Heart right ventricle (tissue), 16 donors: Measurements from ENCODE around the gene IRF2BPL. TPM values are rescaled to one million over a fixed set of nuclear protein-coding genes. Genes with fewer than 3 reads are reported as not detected.

ENCODE experiments used
- ATAC-seq, 8 donors: fragments of 200-7000 bp; cut with Tn5 transposase; one replicate each; pipeline ENCODE4 v1.9.1; 2020; ENCODE audit warnings: mild to moderate bottlenecking in 8 of 8, moderate library complexity in 8 of 8, moderate number of reproducible peaks in 1 of 8
- DNase-seq, 2 donors: peaks; one replicate each; pipeline ENCODE4 v3.0.0-alpha.2; 2020
- H3K27ac ChIP-seq, 10 donors: fragments of 200-600 bp; sonication (generic) in 2 of 10; one replicate each; pipeline versions ENCODE4 v1.5.0 to v1.8.0; 2020 to 2022; ENCODE audit warnings: mild to moderate bottlenecking in 3 of 10
- H3K27me3 ChIP-seq, 7 donors: fragments of 200-600 bp; one replicate each; pipeline ENCODE4 v1.8.0; 2021 to 2022; ENCODE audit warnings: mild to moderate bottlenecking in 2 of 7
- H3K36me3 ChIP-seq, 9 donors: fragments of 200-600 bp; sonication (generic) in 1 of 9; one replicate each; pipeline versions ENCODE4 v1.5.0 to v1.8.0; 2020 to 2022; ENCODE audit warnings: mild to moderate bottlenecking in 2 of 9
- H3K4me1 ChIP-seq, 9 donors: fragments of 200-600 bp; sonication (generic) in 1 of 9; one replicate each; pipeline versions ENCODE4 v1.5.0 to v1.8.0; 2020 to 2022; ENCODE audit warnings: mild to moderate bottlenecking in 4 of 9
- H3K4me3 ChIP-seq, 10 donors: fragments of 200-600 bp; sonication (generic) in 2 of 10; one replicate each; pipeline versions ENCODE4 v1.5.0 to v1.8.0; 2020 to 2022; ENCODE audit warnings: mild to moderate bottlenecking in 7 of 10, moderate library complexity in 2 of 10
- H3K9me3 ChIP-seq, 11 donors: fragments of 200-600 bp in 10 of 11; sonication (generic) in 2 of 11; one replicate each; pipeline versions ENCODE4 v1.5.0 to v1.8.0; 2013 to 2022; ENCODE audit warnings: mild to moderate bottlenecking in 2 of 11, control low read depth in 1 of 11, moderate library complexity in 1 of 11
- WGBS, 2 donors: extraction: QIAGEN DNeasy Blood & Tissue Kit; methylation state at CpG; one replicate each; pipeline ENCODE4 v1.1.7; 2013; ENCODE audit warnings: inconsistent platforms in 1 of 2; 5-methylcytosine and 5-hydroxymethylcytosine counted together
- intact Hi-C, 10 donors: fragments of 100-400 bp; cut with DNase I; formaldehyde crosslinking; loops; one replicate each; pipeline versions ENCODE4 v1.11.1 to v1.14.2; 2022
- polyA plus RNA-seq, 2 donors: library from polyadenylated mRNA; stranded (reverse); fragments of 200-250 nt; gene quantifications; one replicate each; pipeline ENCODE4 v1.2.3, GENCODE V29; 2013
- total RNA-seq, 10 donors: library from RNA; stranded (reverse); fragmentation: NEBNext Ultra II Directional in 3 of 10; extraction: Animal tissue kit (Norgen Biotek cat#: 25700) in 3 of 10; gene quantifications; one replicate each; pipeline versions ENCODE4 v1.2.1 to v1.2.4, GENCODE V29; 2021 to 2023
- TF ChIP-seq, protein P1 (sequence below), 9 donors: fragments of 200-600 bp; sonication (generic) in 2 of 9; IDR thresholded peaks; one replicate each; pipeline versions ENCODE4 v1.5.0 to v1.8.0; 2021 to 2022; ENCODE audit warnings: antibody characterized with exemption in 9 of 9, mild to moderate bottlenecking in 5 of 9, moderate library complexity in 1 of 9
- donor health status: Arrhythmogenic right ventricular cardiomyopathy.
- donor health status: ischemic (EF 13 %, LVEDD 7.1; RV severe dilation, severe dysfunction).
- donor health status: healthy with polysubstance abuse.
- donor health status: DM: no; HTN: yes; CAD: no.
- donor health status: DM: no; HTN: no; CAD: no.
- donor health status: ischemic (EF 25% LVEDD 6.9; RV normal size, moderate dysfunction).
- donor health status: ischemic (EF 25% LVEDD 5.7; RV mildly dilated, moderate dysfunction).
- donor health status: healthy.
- donor health status: DM: yes; HTN: yes; CAD: no.
- donor health status: Ischemic cardiomyopathy.
- donor health status: ischemic (EF 35%, LVEDD 5.7; RV mildly dilated, moderate dysfunction).
- donor health status: nonischemic (EF 11% LVEDD 7.7; RV severe dilation, severe dysfunction).
- donor health status: DM: yes; HTN: yes; CAD: no.
- donor health status: PGD.
- donor health status: ischemic (EF 29% LVEDD 5.4; RV normal size, mild dysfunction).
- donor health status: nonischemic (EF 23%, LVEDD 6.1; RV moderate dilation, normal function).

IRF2BPL gene
- total and polyA plus RNA-seq, 12 donors = 6.6 to 66.6 (median 34.7) TPM

DNA sequence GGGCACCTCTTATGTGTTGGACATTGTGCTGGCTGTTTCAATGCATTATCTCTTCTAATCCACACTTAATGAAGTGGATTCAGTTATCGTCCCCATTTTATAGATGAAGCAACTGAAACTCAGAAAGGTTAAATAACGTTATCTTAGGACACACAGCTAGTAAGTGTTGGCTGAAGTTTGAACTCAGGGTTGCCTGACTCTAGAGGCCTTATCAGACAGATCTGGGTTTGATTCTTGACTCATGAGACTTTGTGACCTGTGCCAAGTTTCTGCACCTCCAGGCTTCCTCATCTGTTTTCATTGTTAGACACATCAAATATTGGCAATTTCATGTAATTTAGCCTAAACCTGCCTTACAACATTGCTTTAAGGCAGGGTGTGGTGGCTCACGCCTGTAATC lies 18.2 kb upstream of the IRF2BPL start:
- Histone ChIP-seq H3K4me3 (no peak overlapping the region), H3K4me1 (peaks cover 41 to 84% (median 63%) of the 10 kb centered on the region in 9 donors), H3K36me3 (no peaks in the 10 kb centered on the region), H3K9me3 (no peaks in the 10 kb centered on the region), H3K27me3 (no peaks in the 10 kb centered on the region), H3K27ac (peak overlapping the region in 7 of 10 donors; percentile 52 to 99 (median 94))
- intact Hi-C loops = no loop called here
- DNase-seq = no peak
- WGBS, 2 donors = 56 to 60% methylated on average over 3 of the region's 3 CpGs
- ATAC-seq = no peak
- TF ChIP-seq, protein P1, sequence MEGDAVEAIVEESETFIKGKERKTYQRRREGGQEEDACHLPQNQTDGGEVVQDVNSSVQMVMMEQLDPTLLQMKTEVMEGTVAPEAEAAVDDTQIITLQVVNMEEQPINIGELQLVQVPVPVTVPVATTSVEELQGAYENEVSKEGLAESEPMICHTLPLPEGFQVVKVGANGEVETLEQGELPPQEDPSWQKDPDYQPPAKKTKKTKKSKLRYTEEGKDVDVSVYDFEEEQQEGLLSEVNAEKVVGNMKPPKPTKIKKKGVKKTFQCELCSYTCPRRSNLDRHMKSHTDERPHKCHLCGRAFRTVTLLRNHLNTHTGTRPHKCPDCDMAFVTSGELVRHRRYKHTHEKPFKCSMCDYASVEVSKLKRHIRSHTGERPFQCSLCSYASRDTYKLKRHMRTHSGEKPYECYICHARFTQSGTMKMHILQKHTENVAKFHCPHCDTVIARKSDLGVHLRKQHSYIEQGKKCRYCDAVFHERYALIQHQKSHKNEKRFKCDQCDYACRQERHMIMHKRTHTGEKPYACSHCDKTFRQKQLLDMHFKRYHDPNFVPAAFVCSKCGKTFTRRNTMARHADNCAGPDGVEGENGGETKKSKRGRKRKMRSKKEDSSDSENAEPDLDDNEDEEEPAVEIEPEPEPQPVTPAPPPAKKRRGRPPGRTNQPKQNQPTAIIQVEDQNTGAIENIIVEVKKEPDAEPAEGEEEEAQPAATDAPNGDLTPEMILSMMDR (IDR thresholded peaks at IDR 0.05) = no peak

DNA sequence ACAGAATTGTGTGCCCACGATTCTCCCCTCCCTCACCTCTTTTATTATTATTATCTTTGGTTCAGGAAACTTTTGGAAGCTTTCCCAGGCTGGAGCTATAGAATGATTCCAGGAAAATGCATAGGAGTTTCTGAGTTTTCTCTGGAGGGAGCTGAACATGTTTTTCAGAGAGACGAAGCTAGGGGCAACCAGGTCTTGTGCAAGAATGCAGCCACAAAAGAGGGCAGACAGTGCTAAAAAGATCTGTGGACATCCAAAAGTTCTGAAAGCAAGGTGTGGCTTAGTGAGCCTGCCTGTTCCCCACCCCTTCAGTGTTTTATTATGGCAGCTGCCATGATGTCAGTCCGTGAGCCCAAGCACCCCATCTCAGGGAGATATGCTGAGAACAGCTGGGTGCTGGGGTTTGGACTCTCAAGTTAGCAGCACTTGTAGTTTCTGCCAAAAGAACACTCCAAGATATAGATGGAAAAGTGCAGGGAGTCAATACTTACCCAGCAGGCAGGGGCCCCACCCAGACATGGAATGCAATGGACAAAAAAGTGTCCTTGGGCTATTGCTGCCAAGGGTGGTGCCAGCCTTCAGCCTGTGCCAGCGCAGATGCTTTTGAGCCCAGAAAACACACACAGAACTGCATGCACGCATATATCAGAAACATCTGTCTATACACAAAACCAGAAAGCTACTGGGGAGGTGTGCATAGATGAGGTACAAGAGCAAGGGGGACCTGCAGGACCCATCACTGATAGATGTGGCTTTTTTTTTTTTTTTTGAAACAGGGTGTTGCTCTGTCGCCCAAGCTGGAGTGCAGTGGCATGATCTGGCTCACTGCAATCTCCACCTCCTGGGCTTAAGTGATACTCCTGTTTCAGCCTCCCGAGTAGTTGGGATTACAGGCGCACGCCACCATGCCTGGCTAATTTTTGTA lies 17.0 kb upstream of the IRF2BPL start:
- intact Hi-C loops = no loop called here
- peaks cover 49 to 84% (median 65%) of the 10 kb centered on the region in 9 donors for H3K4me1 ChIP-seq
- H3K27me3 ChIP-seq = no peaks in the 10 kb centered on the region
- no peaks in the 10 kb centered on the region for H3K9me3 ChIP-seq
- H3K27ac ChIP-seq = peak overlapping the region; percentile 90 to 100 (median 96)
- DNase-seq = no peak
- WGBS, 2 donors = 47 to 53% methylated on average over 9 of the region's 9 CpGs
- no peaks in the 10 kb centered on the region for H3K36me3 ChIP-seq
- no peak overlapping the region for H3K4me3 ChIP-seq
- ATAC-seq = peak in 1 of 8 donors; percentile 22
- TF ChIP-seq, protein P1 (IDR thresholded peaks at IDR 0.05) = no peak

GRCh38 chr14:77044783-77045237 lies 16.3 kb upstream of the IRF2BPL start:
- WGBS, 2 donors = 24 to 33% methylated on average over 2 of the region's 2 CpGs
- Histone ChIP-seq H3K4me3 (no peak overlapping the region), H3K36me3 (no peaks in the 10 kb centered on the region), H3K27me3 (no peaks in the 10 kb centered on the region), H3K4me1 (peaks cover 50 to 84% (median 68%) of the 10 kb centered on the region in 9 donors), H3K9me3 (no peaks in the 10 kb centered on the region), H3K27ac (peak overlapping the region; percentile 90 to 100 (median 96))
- TF ChIP-seq, protein P1 (IDR thresholded peaks at IDR 0.05) = no peak
- ATAC-seq = peak in 2 of 8 donors; percentile 13 to 21
- intact Hi-C loops = loop anchor here in 4 of 10 donors (5.0 kb wide), 1 partner anchor 88 kb away; no protein-coding TSS in a partner anchor
- DNase-seq = no peak

GRCh38 chr14:77043984-77044485 lies 15.5 kb upstream of the IRF2BPL start:
- Histone ChIP-seq H3K4me1 (peaks cover 57 to 92% (median 76%) of the 10 kb centered on the region in 9 donors), H3K9me3 (no peaks in the 10 kb centered on the region), H3K27ac (peak overlapping the region; percentile 90 to 100 (median 96)), H3K36me3 (no peaks in the 10 kb centered on the region), H3K4me3 (no peak overlapping the region), H3K27me3 (no peaks in the 10 kb centered on the region)
- TF ChIP-seq, protein P1 (IDR thresholded peaks at IDR 0.05) = no peak
- no peak for DNase-seq
- WGBS, 2 donors = 54% methylated on average over 8 of the region's 8 CpGs
- intact Hi-C loops = loop anchor here in 5 of 10 donors (2.0 to 5.0 kb wide), 2 partner anchors 15 to 87 kb away; partner anchors contain the start of gene IRF2BPL (in 1 of the 5)
- ATAC-seq = no peak
